Measurements from ENCODE around the gene GALT. TPM values are rescaled to one million over a fixed set of nuclear protein-coding genes. Genes with fewer than 3 reads are reported as not detected.
A peak's percentile ranks its signal among the peaks of the same experiment; 100 is the strongest.

The GALT gene
- total RNA-seq (2014; rRNA removed; shearing (Covaris generic); ENCODE audit: low replicate concordance): 8.2 and 9.9 TPM in 2 replicates

- Histone ChIP-seq H3K27me3 (no peaks in the 10 kb centered on the region), H3K9me3 (no peaks in the 10 kb centered on the region), H3K4me3 (peak within 1 kb of the TSS; percentile 60), H3K36me3 (no peaks in the 10 kb centered on the region; the same call in 1 of the 2 replicates)
- DNase-seq: peak; percentile 85
Observed at GRCh38 chr9:34646211-34647083, at the start of gene GALT. TSS of gene GALT (plus strand) at chr9:34646675. CDS start at chr9:34646705, 30 bp downstream.

- Histone ChIP-seq H3K36me3 (no peaks in the 10 kb centered on the region), H3K4me3 (no peak overlapping the region), H3K27me3 (no peaks in the 10 kb centered on the region), H3K9me3 (no peaks in the 10 kb centered on the region)
- no peak for DNase-seq
Observed at GRCh38 chr9:34599546-34599945, 46.9 kb upstream of the GALT start.

- Histone ChIP-seq H3K27me3 (no peaks in the 10 kb centered on the region), H3K4me3 (no peak overlapping the region), H3K9me3 (no peaks in the 10 kb centered on the region), H3K36me3 (no peaks in the 10 kb centered on the region)
- no peak for DNase-seq
Observed at GRCh38 chr9:34600908-34601307, 45.6 kb upstream of the GALT start.

GRCh38 chr9:34601937-34602573, 44.4 kb upstream of the GALT start:
- no peak overlapping the region for H3K4me3 ChIP-seq
- H3K27me3 ChIP-seq: no peaks in the 10 kb centered on the region
- no peak for DNase-seq
- no peaks in the 10 kb centered on the region for H3K9me3 ChIP-seq
- H3K36me3 ChIP-seq: no peaks in the 10 kb centered on the region

- no peaks in the 10 kb centered on the region for H3K27me3 ChIP-seq
- DNase-seq: peak; percentile 41
Observed at GRCh38 chr9:34603610-34604231, 42.8 kb upstream of the GALT start.

GRCh38 chr9:34606190-34606589, 40.3 kb upstream of the GALT start:
- no peaks in the 10 kb centered on the region for H3K9me3 ChIP-seq
- no peaks in the 10 kb centered on the region for H3K27me3 ChIP-seq
- no peak for DNase-seq
- H3K4me3 ChIP-seq: no peak overlapping the region
- no peaks in the 10 kb centered on the region for H3K36me3 ChIP-seq

More at GRCh38 chr9:34603610-34604231, 42.8 kb upstream of the GALT start:
- Histone ChIP-seq H3K36me3 (no peaks in the 10 kb centered on the region), H3K4me3 (no peak overlapping the region), H3K9me3 (no peaks in the 10 kb centered on the region)

- H3K4me3 ChIP-seq: no peak overlapping the region
- no peak for DNase-seq
- H3K9me3 ChIP-seq: no peaks in the 10 kb centered on the region
- H3K36me3 ChIP-seq: no peaks in the 10 kb centered on the region
- H3K27me3 ChIP-seq: no peaks in the 10 kb centered on the region
Observed at GRCh38 chr9:34606905-34607304, 39.6 kb upstream of the GALT start.

GRCh38 chr9:34607331-34607730, 39.1 kb upstream of the GALT start:
- H3K27me3 ChIP-seq: no peaks in the 10 kb centered on the region
- no peaks in the 10 kb centered on the region for H3K36me3 ChIP-seq
- H3K9me3 ChIP-seq: no peaks in the 10 kb centered on the region
- DNase-seq: no peak
- no peak overlapping the region for H3K4me3 ChIP-seq

- no peaks in the 10 kb centered on the region for H3K9me3 ChIP-seq
- no peaks in the 10 kb centered on the region for H3K27me3 ChIP-seq
- no peaks in the 10 kb centered on the region for H3K36me3 ChIP-seq
- no peak overlapping the region for H3K4me3 ChIP-seq
- no peak for DNase-seq
Observed at GRCh38 chr9:34610434-34611206, 35.9 kb upstream of the GALT start.

GRCh38 chr9:34611251-34611810, 35.1 kb upstream of the GALT start:
- no peak for DNase-seq
- H3K27me3 ChIP-seq: no peaks in the 10 kb centered on the region
- peak overlapping the region; percentile 71 for H3K4me3 ChIP-seq
- H3K9me3 ChIP-seq: no peaks in the 10 kb centered on the region
- no peaks in the 10 kb centered on the region for H3K36me3 ChIP-seq

- H3K27me3 ChIP-seq: no peaks in the 10 kb centered on the region
- peak; percentile 79 for DNase-seq
- H3K4me3 ChIP-seq: peak within 1 kb of the TSS; percentile 71
- H3K36me3 ChIP-seq: peaks cover under 1% of the 10 kb centered on the region; the same call in 1 of the 2 replicates
- H3K9me3 ChIP-seq: no peaks in the 10 kb centered on the region
Observed at GRCh38 chr9:34611811-34612787, 34.4 kb upstream of the GALT start, which contains the start of gene RPP25L. TSS of gene RPP25L (minus strand) at chr9:34612097. CDS start at chr9:34611296, 801 bp downstream.

GRCh38 chr9:34612788-34613390, 33.6 kb upstream of the GALT start:
- Histone ChIP-seq H3K9me3 (no peaks in the 10 kb centered on the region), H3K27me3 (no peaks in the 10 kb centered on the region), H3K36me3 (peaks cover 4% of the 10 kb centered on the region; the same call in 1 of the 2 replicates), H3K4me3 (peak overlapping the region; percentile 71)
- DNase-seq: peak; percentile 53

GRCh38 chr9:34615132-34615531, 31.3 kb upstream of the GALT start:
- Histone ChIP-seq H3K4me3 (no peak overlapping the region), H3K36me3 (peaks cover 4% of the 10 kb centered on the region; the same call in 1 of the 2 replicates), H3K9me3 (no peaks in the 10 kb centered on the region), H3K27me3 (no peaks in the 10 kb centered on the region)
- DNase-seq: no peak

- DNase-seq: peak; percentile 88
- Histone ChIP-seq H3K4me3 (peak within 1 kb of the TSS; percentile 84), H3K9me3 (no peaks in the 10 kb centered on the region), H3K36me3 (peaks cover 4% of the 10 kb centered on the region; the same call in 1 of the 2 replicates), H3K27me3 (no peaks in the 10 kb centered on the region)
Observed at GRCh38 chr9:34620061-34620994, 26.1 kb upstream of the GALT start, which contains the start of gene DCTN3. TSS of gene DCTN3 (minus strand) at chr9:34620495. CDS start at chr9:34620464, 31 bp downstream.
